GM23338 (cell line): ENCODE data around the gene ARHGAP32. TPM values are rescaled to one million over a fixed set of nuclear protein-coding genes. Genes with fewer than 3 reads are reported as not detected.

Experiments used
- ATAC-seq: fragments of 200-7000 bp; cut with Tn5 transposase; 3 replicates; pipeline ENCODE4 v1.9.1; 2020
- DNase-seq: peaks from one replicate; pipeline ENCODE4 v3.0.0-alpha.2; 2015; ENCODE audit warnings: low spot score
- H2AFZ ChIP-seq: fragments of 200-600 bp; sonication (generic); 2 replicates; pipeline ENCODE4 v1.8.0; 2016; ENCODE audit warnings: antibody characterized with exemption, mild to moderate bottlenecking, moderate library complexity
- H3F3A ChIP-seq: fragments of 200-600 bp; sonication (generic); replicated peaks from 2 replicates; pipeline ENCODE4 v1.8.0; 2017; ENCODE audit warnings: antibody characterized with exemption, mixed run types, low read depth
- H3K27ac ChIP-seq: fragments of 200-600 bp; sonication (generic); 2 replicates; pipeline ENCODE4 v1.6.1; 2016; ENCODE audit warnings: low read depth
- H3K27me3 ChIP-seq: fragments of 200-600 bp; sonication (generic); 2 replicates; pipeline ENCODE4 v1.8.0; 2016; ENCODE audit warnings: mild to moderate bottlenecking, mixed run types, moderate library complexity; ENCODE audit not compliant: insufficient read depth
- H3K36me3 ChIP-seq: fragments of 200-600 bp; sonication (generic); 2 replicates; pipeline ENCODE4 v1.8.0; 2016; ENCODE audit warnings: mild to moderate bottlenecking; ENCODE audit not compliant: insufficient read depth
- H3K4me1 ChIP-seq: fragments of 200-600 bp; sonication (generic); 2 replicates; pipeline ENCODE4 v1.8.0; 2016; ENCODE audit warnings: mild to moderate bottlenecking, moderate library complexity; ENCODE audit not compliant: insufficient read depth
- H3K4me2 ChIP-seq: fragments of 200-600 bp; sonication (generic); 2 replicates; pipeline ENCODE4 v1.7.1; 2017; ENCODE audit warnings: mixed run types
- H3K4me3 ChIP-seq: fragments of 200-600 bp; sonication (generic); 2 replicates; pipeline ENCODE4 v1.6.1; 2016; ENCODE audit warnings: mixed run types
- H3K79me2 ChIP-seq: fragments of 200-600 bp; sonication (generic); replicated peaks from 2 replicates; pipeline ENCODE4 v1.8.0; 2017; ENCODE audit warnings: mild to moderate bottlenecking; ENCODE audit not compliant: insufficient read depth
- H3K9me2 ChIP-seq: fragments of 200-600 bp; sonication (generic); 2 replicates; pipeline ENCODE4 v1.8.0; 2017; ENCODE audit not compliant: insufficient read depth
- H4K20me1 ChIP-seq: fragments of 200-600 bp; sonication (generic); replicated peaks from 2 replicates; pipeline ENCODE4 v1.8.0; 2017; ENCODE audit warnings: mild to moderate bottlenecking; ENCODE audit not compliant: insufficient read depth
- H3K27ac Mint-ChIP-seq: 2 replicates; pipeline ENCODE4 v1.8.0; 2020; ENCODE audit warnings: inconsistent platforms, mild to moderate bottlenecking, moderate library complexity, mixed read lengths
- H3K27me3 Mint-ChIP-seq: 3 replicates; pipeline ENCODE4 v1.8.0; 2022; ENCODE audit warnings: low read depth, mild to moderate bottlenecking, moderate library complexity, mixed read lengths, inconsistent platforms; ENCODE audit not compliant: insufficient read depth, poor library complexity
- H3K36me3 Mint-ChIP-seq: 3 replicates; pipeline ENCODE4 v1.8.0; 2021; ENCODE audit warnings: low read depth, mild to moderate bottlenecking, inconsistent platforms, moderate library complexity, mixed read lengths
- H3K4me1 Mint-ChIP-seq: 3 replicates; pipeline ENCODE4 v1.8.0; 2020; ENCODE audit warnings: mild to moderate bottlenecking, inconsistent platforms, mixed read lengths
- H3K4me3 Mint-ChIP-seq: 3 replicates; pipeline ENCODE4 v1.8.0; 2021; ENCODE audit warnings: moderate library complexity, mild to moderate bottlenecking, inconsistent platforms, mixed read lengths
- H3K9me3 Mint-ChIP-seq: 3 replicates; pipeline ENCODE4 v1.8.0; 2020; ENCODE audit warnings: moderate library complexity, mild to moderate bottlenecking, inconsistent platforms, mixed read lengths
- JUNB ChIP-seq: IDR thresholded peaks from one replicate; pipeline ENCODE4 v1.6.1; 2016; ENCODE audit warnings: antibody characterized with exemption; ENCODE audit not compliant: unreplicated experiment
- ZNF331 ChIP-seq: fragments of 250-450 bp; sonication (Bioruptor Pico); IDR thresholded peaks from 2 replicates; pipeline ENCODE4 v1.5.0; 2020; ENCODE audit warnings: low read depth, mild to moderate bottlenecking, moderate library complexity
- polyA plus RNA-seq: library from polyadenylated mRNA; unstranded; fragments of >200 nt; fragmentation: Nextera tagmentation; extraction: Ambion mirVana; gene quantifications from 2 replicates; pipeline ENCODE4 v1.2.1, GENCODE V29; 2016
- total RNA-seq: library from RNA; depleted of rRNA; stranded (reverse); fragments of >200 nt; shearing (Covaris generic); gene quantifications from 2 replicates; pipeline ENCODE4 v1.2.3, GENCODE V29; 2014
- TF ChIP-seq, protein P1 (sequence below): IDR thresholded peaks from one replicate; pipeline ENCODE4 v1.6.1; 2018; ENCODE audit warnings: antibody characterized with exemption; ENCODE audit not compliant: unreplicated experiment
- TF ChIP-seq, protein P2 (sequence below), 2 experiments: fragments of 200-600 bp in 1 of 2; sonication (generic) in 1 of 2; conservative IDR thresholded peaks; 2 replicates each; pipeline versions ENCODE4 v1.5.1 to v1.6.1; 2016 to 2017; ENCODE audit warnings: antibody characterized with exemption in 2 of 2, low read depth in 2 of 2, mild to moderate bottlenecking in 2 of 2, moderate library complexity in 1 of 2

ARHGAP32 gene
- total and polyA plus RNA-seq, 2 experiments from 2014 or later = 3.9 to 17.2 TPM

DNA sequence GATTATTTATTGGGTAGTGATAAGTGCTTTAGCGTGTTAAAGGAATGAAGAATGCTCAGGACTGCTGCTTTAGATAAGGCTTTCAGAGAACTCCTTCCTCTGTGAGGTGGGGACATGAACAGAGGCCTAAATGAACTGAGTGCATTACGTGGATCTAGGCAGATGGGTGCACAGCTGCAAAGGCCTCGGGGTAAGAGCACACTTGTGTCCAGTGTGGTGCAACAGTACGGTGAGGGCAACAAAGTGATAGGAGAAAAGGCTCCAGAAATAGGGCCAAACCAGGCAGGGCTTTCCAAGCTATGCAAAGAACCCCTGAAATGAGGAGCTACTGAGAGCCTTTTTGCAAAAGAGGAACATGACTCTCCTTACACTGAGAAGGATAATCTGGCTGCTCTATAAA, 45.3 kb upstream of the ARHGAP32 start:
- H3K79me2 ChIP-seq = peaks cover 41% of the 10 kb centered on the region
- no peaks in the 10 kb centered on the region; the same call in 2 of the 3 replicates for H3K36me3 Mint-ChIP-seq
- no peaks in the 10 kb centered on the region for H3K27me3 Mint-ChIP-seq
- H3K9me3 Mint-ChIP-seq = no peaks in the 10 kb centered on the region
- TF ChIP-seq, protein P1, sequence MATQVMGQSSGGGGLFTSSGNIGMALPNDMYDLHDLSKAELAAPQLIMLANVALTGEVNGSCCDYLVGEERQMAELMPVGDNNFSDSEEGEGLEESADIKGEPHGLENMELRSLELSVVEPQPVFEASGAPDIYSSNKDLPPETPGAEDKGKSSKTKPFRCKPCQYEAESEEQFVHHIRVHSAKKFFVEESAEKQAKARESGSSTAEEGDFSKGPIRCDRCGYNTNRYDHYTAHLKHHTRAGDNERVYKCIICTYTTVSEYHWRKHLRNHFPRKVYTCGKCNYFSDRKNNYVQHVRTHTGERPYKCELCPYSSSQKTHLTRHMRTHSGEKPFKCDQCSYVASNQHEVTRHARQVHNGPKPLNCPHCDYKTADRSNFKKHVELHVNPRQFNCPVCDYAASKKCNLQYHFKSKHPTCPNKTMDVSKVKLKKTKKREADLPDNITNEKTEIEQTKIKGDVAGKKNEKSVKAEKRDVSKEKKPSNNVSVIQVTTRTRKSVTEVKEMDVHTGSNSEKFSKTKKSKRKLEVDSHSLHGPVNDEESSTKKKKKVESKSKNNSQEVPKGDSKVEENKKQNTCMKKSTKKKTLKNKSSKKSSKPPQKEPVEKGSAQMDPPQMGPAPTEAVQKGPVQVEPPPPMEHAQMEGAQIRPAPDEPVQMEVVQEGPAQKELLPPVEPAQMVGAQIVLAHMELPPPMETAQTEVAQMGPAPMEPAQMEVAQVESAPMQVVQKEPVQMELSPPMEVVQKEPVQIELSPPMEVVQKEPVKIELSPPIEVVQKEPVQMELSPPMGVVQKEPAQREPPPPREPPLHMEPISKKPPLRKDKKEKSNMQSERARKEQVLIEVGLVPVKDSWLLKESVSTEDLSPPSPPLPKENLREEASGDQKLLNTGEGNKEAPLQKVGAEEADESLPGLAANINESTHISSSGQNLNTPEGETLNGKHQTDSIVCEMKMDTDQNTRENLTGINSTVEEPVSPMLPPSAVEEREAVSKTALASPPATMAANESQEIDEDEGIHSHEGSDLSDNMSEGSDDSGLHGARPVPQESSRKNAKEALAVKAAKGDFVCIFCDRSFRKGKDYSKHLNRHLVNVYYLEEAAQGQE = no peak
- no peak for TF ChIP-seq JUNB
- no peaks in the 10 kb centered on the region for H3K36me3 ChIP-seq
- no peaks in the 10 kb centered on the region for H3K9me2 ChIP-seq
- H3K4me3 Mint-ChIP-seq = no peak overlapping the region
- H4K20me1 ChIP-seq = peaks cover 4% of the 10 kb centered on the region; the same call in 1 of the 2 replicates
- H3K4me1 Mint-ChIP-seq = peaks cover 4% of the 10 kb centered on the region; the same call in 2 of the 3 replicates
- H3K4me3 ChIP-seq = no peak overlapping the region
- no peak overlapping the region for H3K4me2 ChIP-seq
- H3K27ac ChIP-seq = no peak overlapping the region
- ATAC-seq (no peak), DNase-seq (no peak)
- peak overlapping the region; percentile 64 for H3K27ac Mint-ChIP-seq
- no peaks in the 10 kb centered on the region for H3K27me3 ChIP-seq
- no peaks in the 10 kb centered on the region for H3F3A ChIP-seq
- H2AFZ ChIP-seq = no peak overlapping the region
- peaks cover 6% of the 10 kb centered on the region; the same call in 1 of the 2 replicates for H3K4me1 ChIP-seq

DNA sequence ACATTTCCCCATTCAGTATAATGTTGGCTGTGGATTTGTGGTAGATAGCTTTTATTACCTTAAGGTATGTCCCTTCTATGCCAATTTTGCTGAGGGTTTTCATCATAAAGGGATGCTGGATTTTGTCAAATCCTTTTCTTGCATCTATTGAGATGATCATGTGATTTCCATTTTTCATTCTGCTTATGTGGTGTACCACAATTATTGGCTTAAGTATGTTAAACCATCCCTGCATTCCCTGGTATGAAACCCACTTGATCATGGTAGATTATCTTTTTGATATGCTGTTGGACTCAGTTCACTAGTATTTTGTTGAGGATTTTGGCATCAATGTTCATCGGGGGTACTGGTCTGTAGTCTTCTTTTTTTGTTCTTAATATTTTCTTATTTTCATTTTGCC, 44.7 kb upstream of the ARHGAP32 start:
- H3K27ac ChIP-seq = no peak overlapping the region
- TF ChIP-seq JUNB (no peak), ZNF331 (no peak)
- TF ChIP-seq, protein P2, sequence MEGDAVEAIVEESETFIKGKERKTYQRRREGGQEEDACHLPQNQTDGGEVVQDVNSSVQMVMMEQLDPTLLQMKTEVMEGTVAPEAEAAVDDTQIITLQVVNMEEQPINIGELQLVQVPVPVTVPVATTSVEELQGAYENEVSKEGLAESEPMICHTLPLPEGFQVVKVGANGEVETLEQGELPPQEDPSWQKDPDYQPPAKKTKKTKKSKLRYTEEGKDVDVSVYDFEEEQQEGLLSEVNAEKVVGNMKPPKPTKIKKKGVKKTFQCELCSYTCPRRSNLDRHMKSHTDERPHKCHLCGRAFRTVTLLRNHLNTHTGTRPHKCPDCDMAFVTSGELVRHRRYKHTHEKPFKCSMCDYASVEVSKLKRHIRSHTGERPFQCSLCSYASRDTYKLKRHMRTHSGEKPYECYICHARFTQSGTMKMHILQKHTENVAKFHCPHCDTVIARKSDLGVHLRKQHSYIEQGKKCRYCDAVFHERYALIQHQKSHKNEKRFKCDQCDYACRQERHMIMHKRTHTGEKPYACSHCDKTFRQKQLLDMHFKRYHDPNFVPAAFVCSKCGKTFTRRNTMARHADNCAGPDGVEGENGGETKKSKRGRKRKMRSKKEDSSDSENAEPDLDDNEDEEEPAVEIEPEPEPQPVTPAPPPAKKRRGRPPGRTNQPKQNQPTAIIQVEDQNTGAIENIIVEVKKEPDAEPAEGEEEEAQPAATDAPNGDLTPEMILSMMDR (conservative IDR thresholded peaks at IDR 0.05; ENCODE audit: low read depth in 2 of 2) = no peak
- H3K4me3 Mint-ChIP-seq = no peak overlapping the region

More for the DNA sequence above, 44.7 kb upstream of the ARHGAP32 start:
- Mint-ChIP-seq H3K9me3 (no peaks in the 10 kb centered on the region), H3K4me1 (peaks cover 4% of the 10 kb centered on the region; the same call in 2 of the 3 replicates), H3K27me3 (no peaks in the 10 kb centered on the region), H3K27ac (no peak overlapping the region), H3K36me3 (no peaks in the 10 kb centered on the region; the same call in 2 of the 3 replicates)
- Histone ChIP-seq H2AFZ (no peak overlapping the region), H3K4me3 (no peak overlapping the region), H3F3A (no peaks in the 10 kb centered on the region), H3K9me2 (no peaks in the 10 kb centered on the region), H3K27me3 (no peaks in the 10 kb centered on the region), H3K4me2 (no peak overlapping the region), H3K79me2 (peaks cover 36% of the 10 kb centered on the region), H4K20me1 (peaks cover 4% of the 10 kb centered on the region; the same call in 1 of the 2 replicates), H3K36me3 (no peaks in the 10 kb centered on the region), H3K4me1 (peaks cover 6% of the 10 kb centered on the region; the same call in 1 of the 2 replicates)
- DNase-seq (no peak), ATAC-seq (no peak)
